Ovary (tissue), 9 donors: ENCODE measurements around the gene ENOX1. TPM values are rescaled to one million over a fixed set of nuclear protein-coding genes. Genes with fewer than 3 reads are reported as not detected.

Source experiments
- DNase-seq, 5 donors: peaks; one replicate each; pipeline ENCODE4 v3.0.0-alpha.2; 2019 to 2020
- H3K27ac ChIP-seq, 2 donors: fragments of 200-600 bp; one replicate each; pipeline versions ENCODE4 v1.5.1 to v1.8.0; 2019 to 2022
- H3K27me3 ChIP-seq: fragments of 200-600 bp; one replicate; pipeline ENCODE4 v1.8.0; 2022
- H3K36me3 ChIP-seq: fragments of 200-600 bp; sonication (generic); one replicate; pipeline ENCODE4 v1.5.1; 2019
- H3K4me1 ChIP-seq: one replicate; pipeline ENCODE4 v1.8.1; 2013; ENCODE audit warnings: mild to moderate bottlenecking, moderate library complexity; ENCODE audit not compliant: insufficient read depth
- H3K4me3 ChIP-seq: fragments of 200-600 bp; sonication (generic); one replicate; pipeline ENCODE4 v1.5.1; 2017
- H3K9me3 ChIP-seq, 2 donors: fragments of 200-600 bp in 1 of 2; sonication (generic) in 1 of 2; one replicate each; pipeline versions ENCODE4 v1.5.1 to v1.8.1; 2013 to 2019; ENCODE audit warnings: mild to moderate bottlenecking in 1 of 2, moderate library complexity in 1 of 2
- EP300 ChIP-seq: sonication (generic); formaldehyde crosslinking; IDR thresholded peaks from one replicate; pipeline ENCODE4 v1.6.1; 2017; ENCODE audit warnings: antibody characterized with exemption
- POLR2A ChIP-seq: fragments of 450-650 bp; IDR thresholded peaks from one replicate; pipeline ENCODE4 v1.6.1; 2017; ENCODE audit warnings: antibody characterized with exemption, mild to moderate bottlenecking, moderate library complexity
- WGBS, 3 donors: extraction: QIAGEN DNeasy Blood & Tissue Kit in 1 of 3; methylation state at CpG; one replicate each; pipeline versions ENCODE4 v1.1.5 to v1.1.7; 2013 to 2017; 5-methylcytosine and 5-hydroxymethylcytosine counted together
- intact Hi-C, 4 donors: fragments of 100-400 bp; cut with DNase I; formaldehyde crosslinking; loops; one replicate each; pipeline versions ENCODE4 v1.11.0 to v1.15.1; 2022 to 2023
- polyA plus RNA-seq, 2 donors: library from polyadenylated mRNA; stranded (reverse); fragments of 200-250 nt in 1 of 2; fragments of 350-450 nt in 1 of 2; fragmentation: Illumina TruSeq in 1 of 2; extraction: RNeasy Lipid Tissue Mini Kit (QIAGEN cat#74804) in 1 of 2; gene quantifications; one replicate each; pipeline ENCODE4 v1.2.3, GENCODE V29; 2013 to 2014
- total RNA-seq, 7 donors: library from RNA; depleted of rRNA in 2 of 7; stranded (reverse); fragments of >200 nt in 2 of 7; fragmentation: NEBNext Ultra II Directional in 3 of 7; extraction: Animal tissue kit (Norgen Biotek cat#: 25700) in 3 of 7; gene quantifications; one replicate each; pipeline versions ENCODE4 v1.1.0 to v1.2.4, GENCODE V29; 2016 to 2023
- TF ChIP-seq, protein P1 (sequence below), 3 donors: fragments of 450-650 bp in 2 of 3; fragments of 200-600 bp in 1 of 3; IDR thresholded peaks; one replicate each; pipeline versions ENCODE4 v1.5.1 to v1.8.0; 2016 to 2022; ENCODE audit warnings: antibody characterized with exemption in 3 of 3, mild to moderate bottlenecking in 1 of 3
- donor health status: DM: no; HTN: no; CAD: no; lungs with moderate emphysema.
- donor health status: DM: no; HTN: no; CAD: no.
- donor health status: Bipolar disorder and iron deficiency.
- donor health status: DM: yes; HTN: yes; CAD: no.
- donor health status: DM: no; HTN: no; CAD: no.
- donor health status: DM: yes; HTN: yes; CAD: no.

ENOX1 gene
- total and polyA plus RNA-seq, 9 donors: 3.6 to 17.5 (median 7.8) TPM

DNA sequence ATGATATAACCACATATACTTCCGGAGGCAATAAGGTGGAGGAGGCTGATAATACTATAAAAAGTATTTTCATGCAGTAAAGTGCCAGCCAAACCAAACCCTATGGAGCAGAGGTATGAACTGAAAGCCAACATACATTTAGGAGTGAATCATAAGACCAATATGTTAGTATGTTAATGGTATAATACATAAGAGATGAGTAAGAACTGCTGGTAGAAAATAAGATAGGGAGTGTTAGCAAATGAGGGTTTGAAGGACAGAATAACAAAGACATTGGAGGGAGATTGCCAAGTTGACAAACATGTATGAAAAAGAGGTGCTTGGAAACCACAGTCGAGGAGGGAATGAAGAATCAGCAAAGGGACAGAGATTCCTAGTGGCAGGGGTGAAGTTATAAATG is 10.8 kb downstream of the ENOX1 start:
- Histone ChIP-seq H3K4me3 (no peak overlapping the region), H3K27ac (no peak overlapping the region), H3K27me3 (no peaks in the 10 kb centered on the region), H3K9me3 (no peaks in the 10 kb centered on the region), H3K36me3 (no peaks in the 10 kb centered on the region), H3K4me1 (no peaks in the 10 kb centered on the region)
- DNase-seq: no peak
- TF ChIP-seq EP300: no peak
- TF ChIP-seq, protein P1, sequence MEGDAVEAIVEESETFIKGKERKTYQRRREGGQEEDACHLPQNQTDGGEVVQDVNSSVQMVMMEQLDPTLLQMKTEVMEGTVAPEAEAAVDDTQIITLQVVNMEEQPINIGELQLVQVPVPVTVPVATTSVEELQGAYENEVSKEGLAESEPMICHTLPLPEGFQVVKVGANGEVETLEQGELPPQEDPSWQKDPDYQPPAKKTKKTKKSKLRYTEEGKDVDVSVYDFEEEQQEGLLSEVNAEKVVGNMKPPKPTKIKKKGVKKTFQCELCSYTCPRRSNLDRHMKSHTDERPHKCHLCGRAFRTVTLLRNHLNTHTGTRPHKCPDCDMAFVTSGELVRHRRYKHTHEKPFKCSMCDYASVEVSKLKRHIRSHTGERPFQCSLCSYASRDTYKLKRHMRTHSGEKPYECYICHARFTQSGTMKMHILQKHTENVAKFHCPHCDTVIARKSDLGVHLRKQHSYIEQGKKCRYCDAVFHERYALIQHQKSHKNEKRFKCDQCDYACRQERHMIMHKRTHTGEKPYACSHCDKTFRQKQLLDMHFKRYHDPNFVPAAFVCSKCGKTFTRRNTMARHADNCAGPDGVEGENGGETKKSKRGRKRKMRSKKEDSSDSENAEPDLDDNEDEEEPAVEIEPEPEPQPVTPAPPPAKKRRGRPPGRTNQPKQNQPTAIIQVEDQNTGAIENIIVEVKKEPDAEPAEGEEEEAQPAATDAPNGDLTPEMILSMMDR (IDR thresholded peaks at IDR 0.05): no peak
- 77 to 79% (median 79%) methylated on average over 2 of the region's 2 CpGs for WGBS, 3 donors
- intact Hi-C loops: no loop called here

DNA sequence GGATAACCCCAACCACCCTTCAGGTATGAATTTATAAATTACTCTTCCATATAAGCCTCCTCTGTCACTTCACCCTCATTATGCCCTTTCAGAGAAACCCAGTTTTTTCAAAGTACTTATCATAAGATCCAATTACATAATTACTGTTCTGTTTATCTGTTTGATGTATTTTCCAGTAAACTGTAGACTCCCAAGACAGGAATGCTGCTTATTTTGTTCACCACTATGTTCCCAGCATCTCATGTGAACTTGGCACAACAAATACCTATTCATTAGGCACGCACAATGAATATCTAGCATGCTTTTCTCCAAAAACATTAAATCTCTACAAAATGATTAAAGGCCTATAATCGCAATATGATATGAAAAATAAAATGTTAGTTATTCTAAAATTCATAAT is 13.2 kb downstream of the ENOX1 start:
- DNase-seq: no peak
- Histone ChIP-seq H3K27ac (no peak overlapping the region), H3K9me3 (no peaks in the 10 kb centered on the region), H3K27me3 (no peaks in the 10 kb centered on the region), H3K4me3 (no peak overlapping the region), H3K4me1 (no peaks in the 10 kb centered on the region), H3K36me3 (no peaks in the 10 kb centered on the region)
- TF ChIP-seq, protein P1 (IDR thresholded peaks at IDR 0.05): no peak
- no peak for TF ChIP-seq POLR2A
- intact Hi-C loops: no loop called here
- 82 to 93% (median 84%) methylated on average over 2 of the region's 2 CpGs for WGBS, 3 donors

DNA sequence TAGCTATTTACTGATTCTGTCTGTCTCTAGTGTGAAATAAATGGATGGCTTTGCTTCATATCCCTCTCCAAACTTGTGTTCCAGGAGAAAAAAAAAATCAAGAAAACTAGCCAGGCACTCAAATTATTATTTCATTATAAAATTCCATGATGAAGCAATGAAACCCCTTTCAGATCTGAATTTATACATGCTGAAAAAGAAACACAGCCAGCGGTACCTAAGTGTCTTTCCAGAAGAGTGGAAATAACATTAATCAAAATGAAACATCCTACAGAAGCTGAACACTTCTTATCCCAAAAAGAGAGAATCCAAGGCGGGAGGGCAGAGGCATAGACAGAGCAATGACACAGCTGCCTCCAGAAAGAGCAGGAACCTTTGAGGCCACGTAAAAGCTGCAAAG is 15.9 kb downstream of the ENOX1 start:
- intact Hi-C loops: no loop called here
- Histone ChIP-seq H3K36me3 (no peaks in the 10 kb centered on the region), H3K4me1 (peaks cover 4% of the 10 kb centered on the region), H3K27me3 (no peaks in the 10 kb centered on the region), H3K9me3 (no peaks in the 10 kb centered on the region), H3K27ac (no peak overlapping the region), H3K4me3 (no peak overlapping the region)
- 51 to 79% (median 79%) methylated on average over 3 of the region's 3 CpGs for WGBS, 3 donors
- DNase-seq: no peak
- TF ChIP-seq POLR2A (no peak), EP300 (no peak)

GRCh38 chr13:43769529-43769928 is 17.2 kb downstream of the ENOX1 start:
- H3K27ac ChIP-seq: no peak overlapping the region
- H3K36me3 ChIP-seq: no peaks in the 10 kb centered on the region
- intact Hi-C loops: no loop called here
- H3K4me1 ChIP-seq: peaks cover 4% of the 10 kb centered on the region
- H3K9me3 ChIP-seq: no peaks in the 10 kb centered on the region
- 93 to 99% (median 95%) methylated on average over 2 of the region's 2 CpGs for WGBS, 3 donors
- DNase-seq: no peak
- H3K27me3 ChIP-seq: no peaks in the 10 kb centered on the region
- TF ChIP-seq POLR2A (no peak), EP300 (no peak)
- TF ChIP-seq, protein P1 (IDR thresholded peaks at IDR 0.05): no peak
- H3K4me3 ChIP-seq: no peak overlapping the region

GRCh38 chr13:43767341-43767931 is 19.3 kb downstream of the ENOX1 start:
- WGBS, 3 donors: 9 to 16% (median 15%) methylated on average over 2 of the region's 2 CpGs
- H3K9me3 ChIP-seq: no peaks in the 10 kb centered on the region
- intact Hi-C loops: no loop called here
- no peak for TF ChIP-seq EP300
- TF ChIP-seq, protein P1 (IDR thresholded peaks at IDR 0.05): no peak
- no peak for TF ChIP-seq POLR2A
- DNase-seq: peak; percentile 21 to 41 (median 26)
- no peaks in the 10 kb centered on the region for H3K27me3 ChIP-seq
- H3K4me1 ChIP-seq: peaks cover 4% of the 10 kb centered on the region
- no peak overlapping the region for H3K27ac ChIP-seq
- no peaks in the 10 kb centered on the region for H3K36me3 ChIP-seq
- H3K4me3 ChIP-seq: no peak overlapping the region
